ENCODE data around the gene SLC2A10.
"Not testable (repeated sequence)": the region's sequence is repeated elsewhere in the genome, so short reads cannot be mapped to it uniquely, and the experiment has no call there.

The SLC2A10 gene

DNA sequence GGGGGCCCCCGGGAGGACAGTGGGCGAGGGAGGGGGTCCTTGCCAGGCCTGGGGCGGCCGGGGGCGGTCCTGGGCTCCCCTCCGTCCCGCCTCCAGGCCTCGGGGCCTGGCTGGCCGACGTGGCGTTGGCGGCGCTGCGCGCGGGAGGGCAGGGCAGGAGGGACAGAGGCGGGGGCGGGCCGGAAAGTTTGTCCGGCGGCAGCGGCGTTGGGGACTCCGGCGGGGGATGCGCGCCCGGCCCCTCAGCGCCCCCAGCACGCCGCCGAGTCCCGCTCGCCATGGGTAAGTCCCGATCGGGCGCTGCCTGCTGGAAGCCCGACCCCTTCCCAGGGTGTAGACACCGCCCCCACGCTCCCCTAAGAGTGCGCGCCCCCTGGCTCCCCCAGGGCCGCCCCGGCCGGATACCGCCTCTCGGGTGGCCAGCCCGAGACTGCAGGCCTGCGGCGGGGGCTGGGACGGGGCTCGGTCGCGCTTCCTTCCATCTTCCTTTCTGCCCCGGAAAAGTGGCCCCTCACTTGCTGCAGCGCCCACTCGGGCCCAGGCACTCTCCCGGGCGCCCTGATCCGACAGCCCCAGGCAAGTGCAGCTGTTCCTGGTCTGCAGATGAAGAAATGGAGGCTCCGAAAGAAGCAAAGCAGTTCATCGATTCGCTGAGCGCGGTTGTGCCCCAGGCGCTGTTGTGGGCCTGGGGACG is at the start of gene SLC2A10:
Gene SLC2A10, plus strand, starts transcription at position 191 of the 694 bp plus-strand sequence. Its CDS starts 88 bp downstream, at position 279.
- DNase-seq, result no peak

DNA sequence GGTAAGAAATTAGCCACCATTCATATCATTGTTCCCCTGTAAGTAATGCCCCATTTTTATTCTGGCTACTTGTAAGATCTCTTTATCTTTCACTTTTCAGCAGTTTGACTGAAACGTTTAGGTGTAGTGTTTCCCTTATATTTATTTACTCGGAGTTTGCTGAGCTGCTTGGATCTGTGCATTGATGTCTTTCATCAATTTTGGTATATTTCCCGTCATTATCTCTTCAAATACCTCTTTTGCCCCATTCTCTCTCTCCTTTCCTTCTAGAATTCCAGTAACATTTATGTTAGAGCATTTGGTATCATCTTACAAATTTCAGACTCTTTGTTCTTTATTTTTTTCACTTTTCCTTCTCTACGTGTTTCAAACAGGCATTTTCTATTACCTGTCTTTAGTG is 49.0 kb upstream of the SLC2A10 start:
- no peak for DNase-seq

DNA sequence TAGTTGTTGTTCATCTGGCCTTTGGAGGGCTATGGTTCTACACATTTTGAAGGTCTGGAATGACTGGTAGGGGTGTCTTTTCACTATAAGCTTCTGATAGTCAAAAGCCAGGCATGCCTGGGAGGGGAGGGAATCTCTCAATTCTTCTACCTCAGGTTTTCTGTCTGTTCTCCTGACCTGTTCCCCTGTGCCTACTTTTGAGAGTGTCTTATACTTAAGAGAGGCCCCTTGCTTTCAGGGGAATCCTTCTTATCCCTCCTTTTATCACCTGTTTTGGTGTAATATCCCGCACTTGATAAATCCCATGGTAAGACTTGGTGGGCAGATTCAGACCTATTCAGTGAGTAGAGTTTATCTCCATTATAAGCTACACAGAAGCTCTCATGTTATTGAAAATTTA is 47.8 kb upstream of the SLC2A10 start:
- no peak for DNase-seq

DNA sequence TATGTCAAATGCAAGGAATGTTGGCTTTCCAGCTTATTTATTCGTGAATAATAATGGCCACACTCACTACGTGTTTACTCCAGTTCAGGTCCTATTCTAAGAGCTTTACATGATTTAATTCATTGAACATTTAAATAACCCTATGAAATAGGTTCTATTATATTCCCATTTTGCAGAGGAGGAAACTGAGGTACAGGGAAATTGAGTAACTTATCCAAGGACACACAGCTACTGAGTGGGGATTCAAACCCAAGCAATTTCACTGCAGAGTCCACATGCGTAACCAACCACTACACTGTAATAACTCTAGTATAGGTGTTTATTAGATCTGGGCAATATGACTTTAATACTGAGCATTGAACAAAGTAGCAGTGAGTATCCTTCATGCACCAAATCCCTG is 45.9 kb upstream of the SLC2A10 start:
- no peak for DNase-seq

DNA sequence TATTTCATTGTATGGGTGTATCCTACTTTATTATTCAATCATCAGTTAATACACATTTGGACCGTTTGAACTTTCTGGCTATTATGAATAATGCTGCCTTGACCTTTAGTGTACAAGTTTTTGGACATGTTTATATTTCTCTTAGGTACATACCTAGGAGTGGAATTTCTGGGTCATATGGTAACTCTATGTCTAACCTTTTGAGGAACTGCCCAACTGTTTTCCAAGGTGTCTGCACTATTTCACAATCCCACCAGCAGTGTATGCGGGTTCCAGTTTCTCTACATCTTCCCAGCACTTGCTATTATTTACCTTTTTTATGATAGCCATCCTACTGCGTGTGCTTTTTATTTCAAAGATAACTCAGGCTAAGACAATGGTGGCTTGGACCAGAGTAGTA is 43.8 kb upstream of the SLC2A10 start:
- no peak for DNase-seq

DNA sequence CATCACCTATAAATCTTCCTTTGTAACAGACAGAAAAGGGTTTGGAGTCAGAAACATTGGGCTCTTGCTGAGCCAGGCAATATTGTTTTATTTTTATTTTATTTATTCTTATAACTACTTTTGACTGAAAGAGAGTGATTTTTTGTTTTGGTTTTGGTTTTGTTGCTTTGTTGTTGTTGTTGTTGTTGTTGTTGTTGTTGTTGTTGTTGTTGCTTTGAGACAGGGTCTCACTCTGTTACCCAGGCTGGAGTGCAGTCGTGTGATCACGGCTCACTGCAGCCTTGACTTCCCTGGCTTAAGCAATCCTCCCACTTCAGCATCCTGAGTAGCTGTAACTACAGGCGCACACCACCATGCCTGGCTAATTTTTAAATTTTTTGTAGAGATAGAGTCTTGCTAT is 43.1 kb upstream of the SLC2A10 start:
- DNase-seq, result no peak

DNA sequence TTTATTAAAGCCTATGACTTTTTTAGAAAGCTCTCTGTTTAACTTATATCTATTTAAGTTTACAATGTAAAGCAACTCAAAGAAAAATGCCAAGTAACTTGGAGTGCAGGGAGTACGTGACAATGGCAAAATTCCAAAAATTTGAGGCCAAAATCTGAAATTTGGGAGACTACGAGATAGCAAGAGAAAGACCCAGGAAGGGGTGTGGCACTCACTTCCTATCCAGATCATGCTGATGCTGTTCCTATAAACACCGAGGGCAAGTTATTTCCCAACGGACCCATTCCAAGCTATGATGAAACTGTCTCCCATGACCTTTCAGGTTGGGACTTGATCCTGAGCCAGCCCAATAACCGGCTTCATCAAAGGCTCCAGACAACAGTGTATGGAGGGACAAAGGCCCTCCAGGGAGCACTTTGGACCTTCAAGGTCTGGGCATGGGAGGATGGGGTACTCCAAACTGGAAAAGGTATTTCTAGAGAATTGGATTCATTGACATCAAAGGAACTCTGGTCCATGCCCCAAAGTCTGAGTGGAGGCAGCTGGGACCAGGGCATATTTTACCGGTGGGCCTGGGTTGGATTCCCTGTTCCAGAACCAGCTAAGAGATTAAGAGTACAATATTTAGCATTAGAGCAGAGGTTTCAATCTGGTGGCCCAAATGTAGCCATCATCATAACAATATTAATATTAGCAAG is 42.5 kb upstream of the SLC2A10 start:
- no peak for DNase-seq

DNA sequence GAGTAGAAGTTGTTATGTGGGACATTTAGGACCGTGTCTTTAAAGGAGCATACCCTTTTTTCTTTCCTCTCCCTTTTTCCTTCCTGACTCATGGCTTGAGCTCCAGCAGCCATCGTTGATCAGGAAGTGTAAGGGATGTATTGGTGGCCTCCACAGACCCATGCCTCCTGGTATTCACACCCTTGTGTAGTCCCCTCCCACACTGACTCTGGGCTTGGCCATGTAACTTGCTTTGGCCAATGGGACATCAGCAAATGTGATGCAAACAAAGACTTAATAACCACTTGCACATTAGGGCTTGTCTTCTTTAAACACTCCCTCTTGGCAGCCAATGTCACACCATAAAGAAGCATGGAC is 39.2 kb upstream of the SLC2A10 start:
- no peak for DNase-seq

DNA sequence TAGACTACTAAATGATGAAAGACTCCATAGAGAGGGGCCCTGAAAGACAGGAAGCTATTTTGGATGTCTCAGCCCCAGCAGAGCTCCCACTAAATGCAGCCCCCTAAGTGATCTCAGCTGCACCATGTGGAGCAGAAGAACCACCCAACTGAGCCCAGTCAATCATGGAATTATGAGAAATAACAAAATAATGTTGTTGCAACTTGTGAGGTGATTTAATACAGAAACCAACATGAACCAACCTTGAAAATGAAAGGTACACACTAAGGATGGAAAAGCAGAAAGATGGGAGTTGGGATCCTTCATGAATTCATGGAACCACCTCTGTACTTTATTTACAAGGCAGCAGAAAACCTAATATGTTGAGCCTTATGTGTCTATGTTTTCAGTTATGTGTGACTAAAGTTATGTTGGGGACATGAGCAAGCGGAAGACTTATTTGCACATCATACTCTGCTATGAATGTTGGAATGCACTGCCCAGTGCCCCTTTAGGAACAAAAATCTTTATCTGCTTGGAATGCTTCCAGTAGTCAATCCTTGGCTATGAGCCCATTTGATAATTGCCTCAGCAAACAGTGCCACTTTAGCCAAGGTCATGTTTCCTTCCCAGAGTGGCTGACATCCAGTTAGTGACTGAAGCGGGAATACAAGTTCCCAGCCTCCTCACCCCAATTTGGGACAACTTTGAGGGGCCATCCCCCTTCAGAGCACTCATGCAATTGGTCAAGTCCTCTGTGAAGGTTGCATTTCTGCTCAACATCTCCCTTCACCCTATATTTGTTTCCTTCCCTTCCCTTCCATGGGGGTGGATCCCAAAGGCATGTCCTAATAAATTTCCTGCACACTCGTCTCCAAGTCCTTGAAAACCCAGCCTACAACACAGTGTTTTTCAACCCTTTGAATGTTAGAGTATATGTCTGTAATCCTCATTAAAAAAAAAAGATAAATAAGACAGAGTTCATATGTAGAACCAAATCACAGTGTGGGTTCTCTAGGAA is 38.6 kb upstream of the SLC2A10 start:
- DNase-seq, result no peak

DNA sequence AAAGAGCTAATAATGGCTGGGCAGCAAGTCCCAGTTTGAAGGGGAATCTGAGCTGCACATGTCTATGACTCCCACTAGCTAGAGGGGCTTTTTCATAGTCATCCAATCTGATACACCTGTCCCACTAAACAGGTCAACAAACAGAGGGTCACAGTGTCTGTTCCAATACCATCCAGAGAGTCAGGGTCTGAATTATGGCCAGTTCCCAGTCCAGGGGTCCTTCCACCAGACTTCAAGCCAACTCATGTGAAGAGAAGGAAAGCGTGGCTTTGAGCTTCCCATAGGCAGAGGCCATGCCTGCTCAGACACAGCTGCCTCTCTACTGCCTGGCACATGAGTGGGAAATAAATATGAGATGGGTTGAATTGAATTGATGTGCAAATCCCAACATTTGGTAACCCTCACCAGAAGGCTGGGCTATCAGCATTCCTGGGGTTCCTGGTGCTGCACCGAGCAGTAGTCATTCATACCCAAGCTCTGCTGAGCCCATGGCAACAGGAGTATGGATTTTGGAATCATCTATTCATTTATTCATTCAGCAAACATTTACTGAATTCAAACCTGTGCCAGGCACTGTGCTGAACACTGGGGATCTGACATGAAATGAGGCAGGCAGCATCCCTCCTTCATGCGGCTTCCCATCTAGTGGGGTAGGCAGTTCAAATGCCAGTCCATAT is 37.4 kb upstream of the SLC2A10 start:
- no peak for DNase-seq

DNA sequence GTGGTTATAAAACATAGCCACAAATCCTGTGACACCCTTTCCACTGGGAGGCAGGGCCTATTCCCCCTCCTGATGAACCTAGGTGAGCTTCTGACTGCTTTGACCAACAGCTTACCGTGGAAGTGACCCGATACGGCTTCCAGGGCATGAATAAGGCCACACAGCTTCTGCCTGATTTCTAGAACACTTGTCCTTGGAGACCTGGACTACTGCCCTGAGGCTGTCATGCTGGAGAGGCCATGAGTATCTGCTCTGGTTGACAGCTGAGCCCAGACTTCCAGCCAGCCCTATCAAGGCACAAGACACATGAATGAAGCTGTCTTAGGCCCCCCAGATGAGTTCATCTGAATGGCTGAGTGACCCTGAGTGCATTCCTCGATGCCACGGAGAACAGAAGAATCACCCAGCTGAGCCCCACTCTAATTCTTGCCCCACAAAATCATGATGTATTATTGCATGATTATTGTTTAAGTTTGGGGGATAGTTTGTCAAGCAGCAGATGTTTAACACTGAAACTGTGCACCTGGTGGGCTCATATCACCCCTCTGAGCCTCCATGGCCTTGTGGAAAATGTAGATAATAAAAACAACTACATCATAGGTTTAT is 36.8 kb upstream of the SLC2A10 start:
- no peak for DNase-seq

DNA sequence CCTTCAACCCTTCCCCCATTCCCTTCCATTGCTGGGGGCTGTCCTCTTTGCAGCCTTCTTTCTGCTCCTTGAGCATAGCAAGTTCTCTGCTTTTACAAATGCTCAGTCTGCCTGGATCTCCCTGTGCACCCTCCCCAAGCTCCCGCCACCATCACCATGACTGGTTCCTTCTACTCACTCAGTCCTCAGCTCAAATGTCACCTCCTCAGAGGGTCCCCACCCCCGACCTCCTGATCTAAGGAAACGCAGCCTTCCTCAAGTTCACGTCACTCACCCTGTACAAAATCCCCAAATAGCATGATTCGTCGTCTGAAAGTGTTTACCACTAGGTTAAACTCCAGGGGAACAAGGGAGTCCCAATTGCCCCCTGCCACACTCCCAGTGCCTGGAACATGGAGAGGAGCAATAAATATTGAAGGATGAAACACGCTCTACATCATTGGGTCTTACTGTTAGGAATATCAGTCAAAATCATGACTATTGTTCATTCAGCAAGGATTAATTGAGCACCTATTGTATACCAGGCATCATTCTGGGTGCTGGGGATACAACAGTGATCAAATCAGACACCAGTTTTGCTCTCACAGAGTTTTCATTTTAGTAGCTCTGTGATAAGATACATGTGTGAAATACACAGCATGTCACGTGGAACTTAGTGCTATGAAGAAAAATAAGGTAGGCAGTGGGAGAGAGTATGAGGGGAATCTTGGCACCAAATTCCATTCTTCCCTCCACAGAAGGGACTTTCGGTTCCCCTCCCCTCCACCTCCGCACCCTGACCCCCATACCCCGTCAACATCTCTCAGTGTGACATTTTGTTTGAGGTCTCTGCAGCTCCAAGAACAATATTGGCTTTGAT is 35.8 kb upstream of the SLC2A10 start:
- DNase-seq, result no peak

DNA sequence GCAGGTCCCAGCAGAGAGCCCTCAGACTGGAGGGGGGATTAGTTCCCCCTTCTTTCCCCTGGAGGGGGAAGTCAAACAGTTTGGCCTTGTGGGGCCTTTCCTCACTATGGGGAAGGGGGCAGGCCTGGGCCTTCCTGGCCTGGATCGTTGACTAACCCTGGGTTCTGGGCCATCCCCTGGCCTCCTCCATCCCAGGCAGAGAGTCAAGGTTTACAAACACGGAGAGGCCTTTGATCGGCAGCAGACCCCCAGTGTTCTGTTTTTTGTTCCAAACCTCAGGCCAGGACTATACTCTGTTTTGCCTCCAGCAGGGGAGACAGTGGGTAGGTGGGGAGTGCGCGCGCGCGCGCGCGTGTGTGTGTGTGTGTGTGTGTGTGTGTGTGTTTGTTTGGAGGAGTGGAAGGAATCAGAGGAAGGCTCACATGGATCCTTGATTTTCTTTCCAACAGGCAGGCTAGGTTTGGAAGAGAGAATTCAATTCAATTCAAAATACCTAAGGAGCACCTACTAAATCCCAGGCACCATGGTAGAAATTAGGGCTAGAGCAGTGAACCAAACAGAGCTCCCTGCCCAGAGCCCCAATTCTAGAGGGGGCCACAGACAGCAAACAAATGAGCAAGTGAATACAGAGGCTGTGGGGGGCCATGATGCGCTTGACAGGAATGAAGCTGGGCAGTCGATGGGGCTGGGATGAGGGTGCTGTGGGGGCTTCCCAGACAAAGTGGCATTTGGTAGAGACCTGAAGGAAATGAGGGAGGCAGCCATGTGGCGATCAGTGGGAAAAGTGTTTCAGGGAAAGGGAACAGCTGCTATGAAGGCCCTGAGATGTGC is 35.0 kb upstream of the SLC2A10 start:
- DNase-seq, result no peak

DNA sequence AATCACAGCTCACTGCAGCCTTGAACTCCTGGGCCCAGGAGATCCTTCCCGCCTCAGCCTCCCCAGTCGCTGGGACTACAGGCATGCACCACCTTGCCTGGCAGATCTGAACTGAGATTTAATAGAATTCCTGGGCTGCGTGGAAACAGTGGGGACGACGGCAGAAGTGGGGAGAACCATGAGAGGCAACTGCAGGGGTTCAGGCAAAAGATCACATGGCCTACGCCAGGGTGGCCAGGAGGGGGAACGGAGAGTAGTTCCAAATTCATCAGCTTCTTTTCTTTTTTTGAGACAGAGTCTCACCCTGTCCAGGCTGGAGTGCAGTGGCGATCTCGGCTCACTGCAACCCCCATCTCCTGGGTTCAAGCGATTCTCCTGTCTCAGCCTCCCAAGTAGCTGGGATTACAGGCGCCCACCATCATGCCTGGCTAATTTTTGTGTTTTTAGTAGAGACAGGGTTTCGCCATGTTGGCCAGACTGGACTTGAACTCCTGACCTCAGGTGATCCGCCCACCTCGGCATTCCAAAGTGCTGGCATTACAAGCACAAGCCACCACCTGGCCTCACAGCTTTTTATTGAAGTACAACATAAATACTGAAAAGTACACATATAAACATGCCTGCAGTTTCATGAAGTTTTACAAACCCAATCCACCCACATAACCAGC is 32.7 kb upstream of the SLC2A10 start:
- not testable (repeated sequence) for DNase-seq

DNA sequence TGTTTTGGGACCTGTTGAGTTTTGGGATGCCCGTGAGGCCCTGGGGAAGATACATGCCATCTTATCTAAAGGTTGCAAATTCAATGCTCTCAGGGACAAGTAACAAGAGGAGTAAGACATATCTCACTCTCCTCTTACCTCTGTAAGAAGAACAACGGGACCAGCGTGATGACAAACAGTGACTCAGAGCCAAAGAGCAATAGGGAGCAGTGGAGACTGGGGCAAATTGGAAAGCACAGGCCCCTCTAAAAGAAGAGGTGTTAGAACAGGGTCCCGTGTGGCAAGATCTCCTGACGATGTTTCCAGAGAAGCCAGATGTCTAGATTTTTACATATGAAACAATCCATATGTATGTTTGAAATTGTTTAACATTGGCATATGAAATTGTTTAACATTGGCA is 31.8 kb upstream of the SLC2A10 start:
- DNase-seq, result no peak

DNA sequence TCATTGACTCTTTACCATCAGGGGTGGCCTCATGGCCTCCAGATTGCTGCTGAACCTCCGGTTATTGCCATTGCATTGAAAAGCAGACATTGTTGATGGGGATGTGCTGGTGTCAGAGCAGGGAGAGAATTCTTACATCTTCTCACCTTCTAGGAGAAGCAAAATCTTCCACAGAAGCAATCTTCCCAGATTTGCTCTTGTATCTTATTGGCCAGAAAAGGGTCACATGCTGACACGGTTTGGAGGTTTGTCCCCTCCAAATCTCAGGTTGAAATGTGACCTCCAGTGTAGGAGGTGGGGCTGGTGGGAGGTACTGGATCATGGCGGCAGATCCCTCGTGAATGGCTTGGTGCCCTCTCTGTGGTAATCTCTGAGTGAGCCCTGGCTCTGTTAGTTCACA is 30.9 kb upstream of the SLC2A10 start:
- DNase-seq, result no peak

DNA sequence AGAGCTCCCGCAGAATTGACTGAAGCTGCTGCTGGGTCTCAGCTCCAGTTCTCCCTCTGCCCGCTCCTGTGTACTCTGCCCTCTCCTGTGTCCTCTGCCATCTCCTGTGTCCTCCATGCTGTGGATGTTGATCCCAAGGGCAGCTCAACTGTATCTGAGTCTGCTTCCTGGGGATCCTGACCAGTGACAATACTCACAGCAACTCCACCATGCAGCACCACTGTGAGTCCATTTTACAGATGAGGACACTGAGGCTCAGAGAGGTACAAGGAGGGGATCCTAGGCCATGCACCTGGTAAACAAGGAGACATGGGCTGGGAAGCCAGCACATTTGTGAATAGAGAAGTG is 28.8 kb upstream of the SLC2A10 start:
- DNase-seq, result no peak

DNA sequence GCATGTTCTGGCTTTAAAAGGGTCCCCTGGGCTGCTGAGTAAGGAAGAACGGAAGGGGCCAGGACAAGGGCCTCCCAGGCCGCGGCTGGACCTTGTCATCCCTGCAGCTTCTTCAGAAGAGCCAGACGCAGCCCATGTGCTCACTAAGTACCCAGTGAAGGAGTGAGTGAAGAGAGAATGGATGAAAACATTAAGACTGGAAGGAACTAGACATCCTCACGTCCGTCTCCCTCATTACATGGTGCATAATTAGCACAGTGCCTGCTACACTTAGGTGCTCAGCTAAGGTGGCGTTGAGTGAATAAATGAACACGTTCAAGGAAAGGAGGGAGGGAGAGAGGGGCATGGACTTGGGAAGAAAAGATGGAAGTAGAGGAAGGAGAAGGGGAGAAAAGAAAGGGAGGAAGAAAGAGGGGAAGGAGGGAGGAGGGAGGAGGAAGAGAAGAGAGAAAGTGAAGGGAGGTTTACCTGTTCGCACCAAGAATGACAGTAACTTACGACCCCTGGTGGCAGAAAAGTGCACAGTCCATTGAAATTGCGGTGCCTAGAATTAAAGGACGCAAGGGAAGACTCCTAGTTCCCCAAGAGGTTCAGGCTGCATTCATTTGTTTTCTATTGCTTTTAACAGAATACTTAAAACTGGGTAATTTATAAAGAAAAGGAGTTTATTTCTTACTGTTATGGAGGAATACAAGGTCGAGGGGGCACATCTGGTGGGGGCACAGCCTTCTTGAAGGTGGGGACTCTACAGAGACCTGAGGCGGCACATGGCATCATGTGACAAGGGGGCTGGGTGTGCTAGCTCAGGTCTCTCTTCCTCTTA is 28.2 kb upstream of the SLC2A10 start:
- peak; percentile 71 for DNase-seq

All from activated gamma-delta T cell treated with Interleukin-2 at 50 U/mL for 16 hours (primary cell).